Activated CD4-positive, alpha-beta T cell treated with anti-CD3 and anti-CD28 coated beads, Interleukin-2, Interleukin-4, amounts not matched to agents 100 ng/mL and 50 ng/mL, durations not matched to agents 16 hours and 8 hours (primary cell): Measurements from ENCODE around the gene IFT172.
"Not testable (repeated sequence)": the region's sequence is repeated elsewhere in the genome, so short reads cannot be mapped to it uniquely, and the experiment has no call there.

ENCODE experiments used
- DNase-seq: peaks from one replicate; pipeline ENCODE4 v3.0.0-alpha.2; 2020; ENCODE audit warnings: low spot score

The IFT172 gene

GRCh38 chr2:27489498-27490397, at the start of gene IFT172:
Gene IFT172, minus strand, starts transcription at chr2:27489743. Its CDS starts 90 bp downstream, at chr2:27489653.
- peak; percentile 99 for DNase-seq

GRCh38 chr2:27538839-27539450, 49.4 kb upstream of the IFT172 start:
- not testable (repeated sequence) for DNase-seq

- DNase-seq = no peak
These were observed 47.7 kb upstream of the IFT172 start for GRCh38 chr2:27537287-27537686.

- no peak for DNase-seq
These were observed 42.4 kb upstream of the IFT172 start for GRCh38 chr2:27531983-27532382.

GRCh38 chr2:27527182-27527581, 37.6 kb upstream of the IFT172 start:
- DNase-seq = no peak

GRCh38 chr2:27522400-27522945, 32.9 kb upstream of the IFT172 start:
- no peak for DNase-seq

GRCh38 chr2:27520316-27520715, 30.8 kb upstream of the IFT172 start:
- DNase-seq = no peak

GRCh38 chr2:27518782-27519113, 29.2 kb upstream of the IFT172 start:
- no peak for DNase-seq

- DNase-seq = no peak
These were observed 28.7 kb upstream of the IFT172 start for GRCh38 chr2:27518113-27518781.

GRCh38 chr2:27509326-27509725, 19.8 kb upstream of the IFT172 start:
- no peak for DNase-seq

GRCh38 chr2:27507293-27507692, 17.8 kb upstream of the IFT172 start:
- no peak for DNase-seq

GRCh38 chr2:27506587-27506986, 17.0 kb upstream of the IFT172 start:
- DNase-seq = no peak

GRCh38 chr2:27502142-27502541, 12.6 kb upstream of the IFT172 start:
- DNase-seq = no peak

GRCh38 chr2:27501042-27501441, 11.5 kb upstream of the IFT172 start:
- no peak for DNase-seq

GRCh38 chr2:27498975-27499374, 9.4 kb upstream of the IFT172 start:
- no peak for DNase-seq

GRCh38 chr2:27497288-27497627, 7.7 kb upstream of the IFT172 start:
- DNase-seq = no peak

- no peak for DNase-seq
These were observed 7.1 kb upstream of the IFT172 start, which contains the start of gene GCKR for GRCh38 chr2:27496357-27497287. Gene GCKR, plus strand, starts transcription at chr2:27496839. Its CDS starts 66 bp downstream, at chr2:27496905.

GRCh38 chr2:27495840-27496356, 6.4 kb upstream of the IFT172 start:
- DNase-seq = no peak

- no peak for DNase-seq
These were observed 5.5 kb upstream of the IFT172 start, which contains the start of gene FNDC4 for GRCh38 chr2:27494944-27495554. Gene FNDC4, minus strand, starts transcription at chr2:27495200. Its CDS starts 521 bp downstream, at chr2:27494679.

- no peak for DNase-seq
These were observed 4.9 kb upstream of the IFT172 start for GRCh38 chr2:27494284-27494943.
